Activated CD4-positive, alpha-beta memory T cell treated with anti-CD3 and anti-CD28 coated beads, Interleukin-2, amount 10 ng/mL, durations not matched to agents 7 days and 5 days (primary cell): ENCODE results near the gene GREM2. TPM values are rescaled to one million over a fixed set of nuclear protein-coding genes. Genes with fewer than 3 reads are reported as not detected.

Experiments
- CTCF ChIA-PET: fragments of 350-600 bp; sonication (Branson Sonifier 250); formaldehyde crosslinking; loops from one replicate; lab custom pipeline; 2021; ENCODE audit warnings: antibody characterized with exemption, inconsistent platforms; lab: Charles Lee
- POLR2A ChIA-PET: fragments of 350-600 bp; sonication (Branson Sonifier 250); formaldehyde crosslinking; loops from one replicate; lab custom pipeline; 2021; ENCODE audit warnings: antibody characterized with exemption; lab: Charles Lee
- DNase-seq: peaks from one replicate; pipeline ENCODE4 v3.0.0-alpha.2; 2020
- H3K27ac Mint-ChIP-seq: one replicate; pipeline ENCODE4 v1.8.0; 2021; ENCODE audit warnings: mild to moderate bottlenecking, mixed read lengths
- H3K27me3 Mint-ChIP-seq: one replicate; pipeline ENCODE4 v1.8.0; 2021; ENCODE audit warnings: mixed read lengths
- H3K36me3 Mint-ChIP-seq: one replicate; pipeline ENCODE4 v1.8.0; 2021; ENCODE audit warnings: low read depth, mixed read lengths
- H3K4me1 Mint-ChIP-seq: one replicate; pipeline ENCODE4 v1.8.0; 2021; ENCODE audit warnings: mixed read lengths
- H3K4me3 Mint-ChIP-seq: one replicate; pipeline ENCODE4 v1.8.0; 2021; ENCODE audit warnings: mild to moderate bottlenecking, mixed read lengths
- H3K9me3 Mint-ChIP-seq: one replicate; pipeline ENCODE4 v1.8.0; 2021; ENCODE audit warnings: mixed read lengths
- total RNA-seq, 2 experiments: library from RNA; stranded (reverse); gene quantifications; one replicate each; pipeline ENCODE4 v1.2.3, GENCODE V29; 2021

Gene GREM2
- total RNA-seq, 2 experiments from 2014 or later, result 1.4 to 1.6 TPM

DNA sequence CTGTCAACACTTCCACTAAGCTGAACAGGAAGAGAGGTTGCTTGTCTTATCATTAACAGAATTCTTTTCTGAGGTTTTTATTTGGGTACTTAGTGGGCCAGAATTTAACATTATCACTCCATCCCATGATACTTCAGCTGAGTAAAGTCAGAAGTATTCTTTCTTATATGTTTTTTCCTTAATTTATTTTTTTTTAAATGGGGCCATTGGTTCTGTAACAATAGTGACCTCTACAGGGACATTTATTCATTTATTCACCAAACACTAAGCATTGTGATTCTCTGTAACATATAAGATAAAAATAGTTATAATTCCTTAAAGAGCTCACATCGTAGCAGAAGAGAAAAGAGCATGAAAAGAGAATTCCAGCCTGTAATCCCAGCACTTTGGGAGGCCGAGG is 9.8 kb downstream of the GREM2 start:
- Mint-ChIP-seq H3K27ac (no peak overlapping the region), H3K36me3 (peaks cover 4% of the 10 kb centered on the region), H3K4me3 (no peak overlapping the region), H3K27me3 (no peaks in the 10 kb centered on the region), H3K9me3 (no peaks in the 10 kb centered on the region), H3K4me1 (no peaks in the 10 kb centered on the region)
- ChIA-PET CTCF (interaction anchor here (0.9 to 2.4 kb wide), 3 partner anchors 15 to 147 kb away, joined by 3 to 11 read pairs (median 10); no protein-coding TSS in a partner anchor), POLR2A (no interaction called here)
- no peak for DNase-seq

DNA sequence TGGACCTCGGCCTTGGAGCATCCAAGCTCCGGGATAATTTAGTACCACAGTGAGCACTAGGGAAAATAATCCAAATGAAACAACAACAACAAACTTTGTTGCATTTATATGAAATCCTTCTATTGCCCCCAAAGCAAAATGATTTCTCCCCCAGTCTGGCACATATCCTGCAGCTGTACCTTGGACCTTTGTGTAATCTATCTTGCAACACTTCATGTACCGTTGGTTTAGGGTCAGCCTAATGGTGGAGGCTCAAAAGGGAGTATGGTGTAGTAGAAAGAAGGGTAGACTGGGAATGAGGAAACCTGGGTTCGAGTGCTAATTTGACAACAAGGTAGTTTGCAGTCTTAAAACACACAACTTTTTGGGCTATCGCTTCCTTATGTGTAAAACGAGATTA is 12.1 kb downstream of the GREM2 start:
- Mint-ChIP-seq H3K36me3 (peaks cover 4% of the 10 kb centered on the region), H3K4me3 (no peak overlapping the region), H3K4me1 (no peaks in the 10 kb centered on the region), H3K27ac (no peak overlapping the region), H3K9me3 (no peaks in the 10 kb centered on the region), H3K27me3 (no peaks in the 10 kb centered on the region)
- POLR2A ChIA-PET, result no interaction called here
- CTCF ChIA-PET, result no interaction called here
- no peak for DNase-seq

DNA sequence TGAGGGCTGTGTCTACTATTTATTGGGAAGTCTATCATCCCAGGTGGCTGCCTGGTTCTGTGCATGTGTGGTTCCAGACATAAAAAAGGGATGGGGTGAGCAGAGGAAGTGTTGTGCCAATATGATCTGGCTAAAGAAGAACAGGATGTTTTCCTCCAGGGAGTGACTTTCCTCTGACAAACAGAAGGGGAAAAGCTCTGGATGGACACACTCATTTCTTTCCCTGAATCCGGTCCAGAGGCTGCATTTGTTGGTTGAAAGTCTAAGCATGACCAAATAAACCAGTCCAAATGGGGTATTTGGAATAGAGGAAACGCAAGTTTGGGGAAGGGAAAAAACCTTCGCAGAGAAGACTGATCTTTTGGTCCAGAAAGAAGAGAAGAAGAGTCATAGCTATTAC is 12.7 kb downstream of the GREM2 start:
- POLR2A ChIA-PET, result no interaction called here
- CTCF ChIA-PET, result no interaction called here
- H3K27me3 Mint-ChIP-seq, result no peaks in the 10 kb centered on the region

DNA sequence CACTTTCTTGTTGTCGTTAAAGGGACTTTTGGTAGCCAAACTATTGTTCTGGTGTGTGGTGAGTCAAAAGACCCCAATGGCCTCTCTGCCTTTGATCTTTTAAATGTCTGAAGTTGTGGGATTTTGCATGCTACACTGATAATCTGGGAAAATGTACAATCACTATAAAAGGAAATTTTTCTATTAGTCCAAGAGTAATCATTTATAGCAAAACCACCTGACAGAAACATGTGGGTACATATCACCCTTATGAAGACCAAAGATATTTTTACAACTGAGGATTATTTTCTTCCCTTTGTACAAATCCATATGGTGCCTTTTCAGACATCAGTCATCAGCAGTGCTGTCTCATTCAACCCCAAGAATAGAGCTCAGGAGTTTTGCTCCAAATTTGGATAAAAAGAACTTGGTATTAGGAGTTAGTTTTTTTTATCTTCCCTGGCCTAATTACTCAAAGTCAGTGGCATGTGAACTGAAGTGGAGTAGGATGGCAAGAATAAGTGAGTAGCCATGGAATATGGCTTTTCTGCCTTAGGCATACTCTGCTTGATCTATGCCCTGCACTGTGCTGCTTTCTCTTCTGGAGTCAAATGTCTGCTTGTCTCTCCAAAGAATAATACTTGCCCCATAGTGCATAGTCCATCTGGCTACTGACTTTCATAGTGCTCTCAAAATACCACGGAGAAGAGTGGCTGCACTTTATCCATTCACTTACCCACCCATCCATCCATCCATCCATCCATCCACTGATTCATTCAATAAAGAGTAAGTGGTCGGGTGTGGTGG is 13.5 kb downstream of the GREM2 start:
- Mint-ChIP-seq H3K27ac (no peak overlapping the region), H3K4me1 (no peaks in the 10 kb centered on the region), H3K27me3 (no peaks in the 10 kb centered on the region), H3K9me3 (no peaks in the 10 kb centered on the region), H3K36me3 (peaks cover 4% of the 10 kb centered on the region), H3K4me3 (no peak overlapping the region)
- POLR2A ChIA-PET, result no interaction called here
- DNase-seq, result no peak
- CTCF ChIA-PET, result no interaction called here

More for the DNA sequence above, 12.7 kb downstream of the GREM2 start:
- H3K27ac Mint-ChIP-seq, result no peak overlapping the region
- DNase-seq, result no peak
- no peak overlapping the region for H3K4me3 Mint-ChIP-seq
- H3K9me3 Mint-ChIP-seq, result no peaks in the 10 kb centered on the region
- H3K36me3 Mint-ChIP-seq, result peaks cover 4% of the 10 kb centered on the region
- H3K4me1 Mint-ChIP-seq, result no peaks in the 10 kb centered on the region

DNA sequence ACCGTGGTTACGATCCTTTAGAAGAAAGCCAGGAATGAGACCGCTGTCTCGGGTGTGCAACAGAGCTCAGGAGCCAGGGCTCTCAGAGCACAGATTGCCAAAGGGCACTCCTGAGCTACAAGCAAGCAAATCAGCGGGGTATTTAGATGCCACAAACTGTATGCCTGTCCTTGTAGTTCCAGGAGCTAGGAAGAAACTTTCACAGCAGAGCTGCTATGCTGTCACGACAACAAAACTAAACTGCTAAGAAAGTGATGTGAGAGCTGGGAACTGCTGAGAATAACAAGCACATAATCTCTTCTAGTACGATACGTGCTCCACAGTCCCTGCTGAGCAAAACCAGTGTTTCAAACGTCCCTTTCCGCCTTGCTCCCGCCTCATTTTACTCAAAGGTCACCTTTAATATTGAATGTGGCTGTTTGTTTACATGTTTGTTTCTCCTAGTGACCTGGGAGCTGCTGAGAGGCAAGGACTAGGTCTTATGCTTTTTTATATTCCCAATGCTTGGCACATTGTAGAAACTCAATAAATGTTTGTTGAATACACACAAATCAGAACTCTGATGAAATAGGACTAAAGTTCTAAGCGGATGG is 14.7 kb downstream of the GREM2 start:
- ChIA-PET POLR2A (no interaction called here), CTCF (no interaction called here)
- Mint-ChIP-seq H3K9me3 (no peaks in the 10 kb centered on the region), H3K27me3 (no peaks in the 10 kb centered on the region), H3K4me3 (no peak overlapping the region), H3K27ac (no peak overlapping the region), H3K36me3 (peaks cover 2% of the 10 kb centered on the region), H3K4me1 (no peaks in the 10 kb centered on the region)
- DNase-seq, result no peak

DNA sequence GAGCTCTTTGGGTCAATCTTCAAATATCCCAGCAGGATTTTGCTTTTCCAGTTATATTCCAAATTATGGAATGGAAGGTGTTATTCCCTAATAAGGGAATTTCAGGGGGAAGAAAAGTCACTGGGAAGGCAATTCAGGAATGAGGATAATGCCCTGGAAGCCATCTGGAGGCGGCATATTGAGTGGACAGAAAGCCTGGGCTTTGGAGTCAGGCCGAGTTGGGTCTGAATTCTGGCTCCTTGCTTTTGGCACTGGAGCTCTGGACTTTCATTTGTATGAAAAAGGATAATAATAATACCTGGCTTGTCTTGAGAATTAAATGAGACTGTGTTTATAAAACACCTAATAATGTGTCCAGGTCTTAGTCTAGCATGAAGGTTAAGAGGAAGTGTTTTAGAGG is 16.5 kb downstream of the GREM2 start:
- H3K27ac Mint-ChIP-seq, result no peak overlapping the region
- H3K36me3 Mint-ChIP-seq, result peaks cover 2% of the 10 kb centered on the region
- no peak overlapping the region for H3K4me3 Mint-ChIP-seq
- no peaks in the 10 kb centered on the region for H3K9me3 Mint-ChIP-seq
- POLR2A ChIA-PET, result no interaction called here
- DNase-seq, result no peak
- H3K4me1 Mint-ChIP-seq, result no peaks in the 10 kb centered on the region
- CTCF ChIA-PET, result no interaction called here
- no peaks in the 10 kb centered on the region for H3K27me3 Mint-ChIP-seq

DNA sequence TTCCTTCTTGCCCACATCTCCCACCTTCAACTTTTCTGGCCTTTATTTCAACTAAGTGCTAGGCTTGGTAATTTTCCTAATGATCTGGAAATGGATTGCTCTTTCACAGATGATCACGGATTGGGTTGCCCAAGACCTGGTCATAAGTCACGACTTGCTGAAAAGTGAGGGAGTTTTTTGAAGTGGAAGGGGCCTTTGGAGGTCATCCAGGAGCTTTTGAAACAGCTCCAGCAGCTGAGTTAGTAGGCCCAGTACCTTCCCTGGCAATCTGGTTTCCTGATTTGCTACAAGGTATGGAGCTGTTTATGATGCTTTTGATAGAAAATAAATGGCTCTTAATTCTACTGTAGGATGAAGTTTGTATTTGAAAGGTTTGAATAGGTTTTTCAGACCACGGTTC is 20.4 kb downstream of the GREM2 start:
- DNase-seq, result no peak
- Mint-ChIP-seq H3K4me3 (no peak overlapping the region), H3K27me3 (no peaks in the 10 kb centered on the region), H3K9me3 (no peaks in the 10 kb centered on the region), H3K36me3 (no peaks in the 10 kb centered on the region), H3K27ac (no peak overlapping the region), H3K4me1 (no peaks in the 10 kb centered on the region)
- POLR2A ChIA-PET, result no interaction called here
- CTCF ChIA-PET, result no interaction called here

DNA sequence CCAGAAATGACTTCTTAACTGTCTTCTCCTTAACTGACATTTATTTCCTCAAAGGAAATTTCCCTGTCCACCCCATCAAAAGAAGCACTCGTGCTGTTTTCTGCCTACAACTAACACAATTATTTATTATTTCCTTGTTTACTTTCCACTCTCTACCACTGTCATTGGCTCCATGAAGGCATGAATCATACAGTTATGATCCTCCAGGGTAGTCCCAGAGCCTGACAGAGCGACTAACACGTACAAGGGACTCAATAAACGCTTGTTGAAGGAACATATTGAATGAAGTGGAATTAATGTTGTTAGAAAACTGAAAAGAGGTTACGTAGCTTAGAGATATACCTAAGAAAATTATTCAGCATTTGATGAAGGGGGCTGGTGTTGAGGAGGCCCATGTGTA is 20.9 kb downstream of the GREM2 start:
- H3K27me3 Mint-ChIP-seq, result no peaks in the 10 kb centered on the region
- CTCF ChIA-PET, result no interaction called here
- H3K9me3 Mint-ChIP-seq, result no peaks in the 10 kb centered on the region
- POLR2A ChIA-PET, result no interaction called here
- no peaks in the 10 kb centered on the region for H3K4me1 Mint-ChIP-seq
- H3K4me3 Mint-ChIP-seq, result no peak overlapping the region
- no peaks in the 10 kb centered on the region for H3K36me3 Mint-ChIP-seq
- no peak for DNase-seq
- H3K27ac Mint-ChIP-seq, result no peak overlapping the region

DNA sequence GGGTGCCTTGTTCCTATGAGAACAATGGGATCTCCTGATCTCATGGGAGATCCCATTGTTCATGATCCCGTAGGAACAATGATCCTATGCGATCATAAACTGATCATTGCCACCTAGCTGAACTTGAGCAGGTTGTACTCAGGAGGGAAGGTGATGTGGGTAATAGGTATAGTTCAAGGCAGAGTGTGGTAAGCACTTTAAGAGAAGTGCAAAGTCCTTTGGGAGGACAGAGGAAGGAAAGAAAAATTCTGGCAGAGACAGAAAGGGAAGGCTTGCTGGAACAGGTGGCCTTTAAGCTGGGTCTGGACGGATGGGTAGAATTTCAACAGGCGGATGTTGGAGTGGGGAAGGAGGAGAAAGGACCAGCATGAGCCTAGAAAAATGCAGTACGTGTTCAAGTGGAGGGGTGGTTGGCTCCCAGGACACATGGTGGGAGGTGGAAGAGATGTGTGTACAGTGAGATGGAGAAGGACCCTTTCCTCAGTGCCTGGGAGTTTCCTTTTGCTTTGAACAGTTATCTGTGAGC is 22.3 kb downstream of the GREM2 start:
- Mint-ChIP-seq H3K4me1 (no peaks in the 10 kb centered on the region), H3K27me3 (no peaks in the 10 kb centered on the region), H3K4me3 (no peak overlapping the region), H3K9me3 (no peaks in the 10 kb centered on the region), H3K27ac (no peak overlapping the region), H3K36me3 (no peaks in the 10 kb centered on the region)
- ChIA-PET CTCF (no interaction called here), POLR2A (no interaction called here)
- DNase-seq, result no peak

DNA sequence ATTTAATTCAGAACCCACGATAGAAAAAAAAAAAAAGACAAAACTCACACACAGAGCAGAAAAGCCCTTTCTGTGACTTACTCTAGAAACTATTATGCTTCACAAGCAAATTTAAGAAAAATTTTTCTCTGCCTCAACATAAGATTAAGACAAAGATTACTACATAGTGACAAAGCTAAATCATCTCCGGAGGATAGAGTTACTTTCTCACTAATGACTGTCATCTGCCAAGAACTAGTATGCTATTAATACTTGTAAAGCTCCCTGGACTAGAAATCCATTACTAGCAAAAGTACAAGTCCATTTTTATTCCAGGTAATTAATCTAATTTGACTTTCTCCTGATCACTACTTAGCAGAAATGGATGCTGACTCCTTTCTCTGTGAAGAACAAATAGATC is 25.9 kb downstream of the GREM2 start:
- ChIA-PET POLR2A (no interaction called here), CTCF (interaction anchor here (0.7 kb wide), 1 partner anchor 283 kb away, joined by 3 read pairs; no protein-coding TSS in a partner anchor)
- DNase-seq, result no peak
- no peaks in the 10 kb centered on the region for H3K9me3 Mint-ChIP-seq
- H3K27ac Mint-ChIP-seq, result no peak overlapping the region
- H3K4me1 Mint-ChIP-seq, result no peaks in the 10 kb centered on the region
- H3K36me3 Mint-ChIP-seq, result no peaks in the 10 kb centered on the region
- no peak overlapping the region for H3K4me3 Mint-ChIP-seq
- H3K27me3 Mint-ChIP-seq, result no peaks in the 10 kb centered on the region

DNA sequence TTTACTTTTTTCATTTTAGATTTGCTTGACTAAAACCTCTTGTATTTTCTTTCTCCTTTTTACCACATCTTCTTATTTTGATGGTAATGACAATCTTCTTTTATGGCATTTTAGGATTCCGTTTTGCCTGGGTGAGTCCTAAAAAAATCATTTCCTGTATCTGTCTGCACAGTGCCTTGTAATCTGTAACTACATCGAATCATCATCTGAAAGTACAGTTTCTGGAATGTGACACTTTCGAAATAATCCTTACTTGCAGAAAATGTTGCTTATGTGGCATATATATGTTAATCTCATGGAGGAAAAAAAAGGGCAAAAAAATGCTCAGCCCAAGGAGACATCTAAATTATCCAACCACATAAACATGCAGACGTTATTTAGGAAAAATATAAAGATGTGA is 29.0 kb downstream of the GREM2 start:
- ChIA-PET POLR2A (interaction anchor here (0.6 kb wide), 1 partner anchor 241 kb away, joined by 3 read pairs; no protein-coding TSS in a partner anchor), CTCF (no interaction called here)
- Mint-ChIP-seq H3K36me3 (peaks cover 2% of the 10 kb centered on the region), H3K27ac (no peak overlapping the region), H3K9me3 (peaks cover 2% of the 10 kb centered on the region), H3K27me3 (no peaks in the 10 kb centered on the region), H3K4me1 (no peaks in the 10 kb centered on the region), H3K4me3 (no peak overlapping the region)
- DNase-seq, result no peak

DNA sequence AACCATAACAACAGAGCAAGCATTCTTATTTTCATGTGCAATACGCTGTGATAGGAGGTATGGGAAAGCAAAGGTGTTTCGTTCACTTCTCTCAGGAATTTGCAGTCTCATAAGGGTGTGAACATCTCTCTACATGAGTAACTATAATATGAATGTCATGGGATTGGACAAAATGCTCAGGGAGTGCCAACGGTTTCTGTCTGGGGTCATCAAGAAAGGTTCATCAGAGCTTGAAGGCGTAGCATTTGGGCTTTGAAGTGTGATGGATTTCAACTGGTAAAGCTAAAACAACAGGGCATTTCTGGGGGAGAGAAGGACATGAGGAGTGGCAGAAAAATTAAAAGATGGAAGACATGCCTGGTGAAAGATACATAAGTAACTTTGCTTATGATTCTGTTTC is 32.4 kb downstream of the GREM2 start:
- ChIA-PET POLR2A (no interaction called here), CTCF (no interaction called here)
- Mint-ChIP-seq H3K9me3 (peaks cover 5% of the 10 kb centered on the region), H3K36me3 (peaks cover 3% of the 10 kb centered on the region), H3K4me3 (no peak overlapping the region), H3K27me3 (peaks cover 2% of the 10 kb centered on the region), H3K4me1 (peaks cover 23% of the 10 kb centered on the region), H3K27ac (no peak overlapping the region)
- no peak for DNase-seq

DNA sequence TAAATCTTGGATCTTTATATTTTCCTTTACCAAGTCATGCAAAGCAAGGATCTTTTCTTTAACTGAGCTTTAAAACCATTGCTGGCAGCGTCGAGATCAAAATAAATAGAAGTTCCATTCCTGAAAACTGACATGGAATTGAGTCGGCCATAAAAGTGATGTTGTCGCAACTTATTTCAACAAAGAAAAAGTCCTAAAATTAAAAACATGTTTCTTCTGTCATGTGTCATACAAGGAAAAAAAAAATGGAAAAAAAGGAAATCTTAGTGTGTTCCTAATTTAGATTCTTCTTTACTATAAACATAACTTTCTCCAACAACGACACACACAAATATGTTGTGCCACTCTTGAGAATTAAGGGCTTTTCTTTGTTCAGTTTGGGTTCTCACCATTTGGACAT is 34.9 kb downstream of the GREM2 start:
- POLR2A ChIA-PET, result interaction anchor here (1.6 kb wide), 1 partner anchor 36 kb away, joined by 19 read pairs; the partner anchor contains the start of gene GREM2
- Mint-ChIP-seq H3K27me3 (peaks cover 2% of the 10 kb centered on the region), H3K4me1 (peaks cover 28% of the 10 kb centered on the region), H3K4me3 (no peak overlapping the region), H3K9me3 (peaks cover 13% of the 10 kb centered on the region), H3K36me3 (peaks cover 8% of the 10 kb centered on the region), H3K27ac (no peak overlapping the region)
- no peak for DNase-seq
- CTCF ChIA-PET, result interaction anchor here (1.2 kb wide), 1 partner anchor 35 kb away, joined by 4 read pairs; the partner anchor contains the start of gene GREM2
